ENCODE measurements around the gene TRIM47.
A peak's percentile ranks its signal among the peaks of the same experiment; 100 is the strongest.

The TRIM47 gene, protein sequence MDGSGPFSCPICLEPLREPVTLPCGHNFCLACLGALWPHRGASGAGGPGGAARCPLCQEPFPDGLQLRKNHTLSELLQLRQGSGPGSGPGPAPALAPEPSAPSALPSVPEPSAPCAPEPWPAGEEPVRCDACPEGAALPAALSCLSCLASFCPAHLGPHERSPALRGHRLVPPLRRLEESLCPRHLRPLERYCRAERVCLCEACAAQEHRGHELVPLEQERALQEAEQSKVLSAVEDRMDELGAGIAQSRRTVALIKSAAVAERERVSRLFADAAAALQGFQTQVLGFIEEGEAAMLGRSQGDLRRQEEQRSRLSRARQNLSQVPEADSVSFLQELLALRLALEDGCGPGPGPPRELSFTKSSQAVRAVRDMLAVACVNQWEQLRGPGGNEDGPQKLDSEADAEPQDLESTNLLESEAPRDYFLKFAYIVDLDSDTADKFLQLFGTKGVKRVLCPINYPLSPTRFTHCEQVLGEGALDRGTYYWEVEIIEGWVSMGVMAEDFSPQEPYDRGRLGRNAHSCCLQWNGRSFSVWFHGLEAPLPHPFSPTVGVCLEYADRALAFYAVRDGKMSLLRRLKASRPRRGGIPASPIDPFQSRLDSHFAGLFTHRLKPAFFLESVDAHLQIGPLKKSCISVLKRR

GRCh38 chr17:75878174-75878998, at the start of gene TRIM47:
TRIM47 (minus strand) TSS chr17:75878581; CDS start chr17:75878548, 33 bp downstream.
- DNase-seq (ENCODE audit: low read depth) = peak; percentile 69
- H3K9me3 ChIP-seq (ENCODE audit: control insufficient read depth, low read length) = no peaks in the 10 kb centered on the region
- peak within 1 kb of the TSS; percentile 93 for H3K9ac ChIP-seq (ENCODE audit: low read length)
- peaks cover 6% of the 10 kb centered on the region for H3K36me3 ChIP-seq (ENCODE audit: control insufficient read depth, insufficient read depth, low read length, severe bottlenecking)
- H3K4me3 ChIP-seq (ENCODE audit: low read length) = peak within 1 kb of the TSS; percentile 87
- peaks cover 31% of the 10 kb centered on the region for H3K4me1 ChIP-seq (ENCODE audit: control insufficient read depth, insufficient read depth, low read length)
- H3K27me3 ChIP-seq (replicated peaks; ENCODE audit: control insufficient read depth, insufficient read depth, low read length) = no peaks in the 10 kb centered on the region

- H3K4me1 ChIP-seq (ENCODE audit: control insufficient read depth, insufficient read depth, low read length) = no peaks in the 10 kb centered on the region
- H3K27me3 ChIP-seq (replicated peaks; ENCODE audit: control insufficient read depth, insufficient read depth, low read length) = no peaks in the 10 kb centered on the region
- H3K36me3 ChIP-seq (ENCODE audit: control insufficient read depth, insufficient read depth, low read length, severe bottlenecking) = peaks cover 12% of the 10 kb centered on the region
- H3K9me3 ChIP-seq (ENCODE audit: control insufficient read depth, low read length) = no peaks in the 10 kb centered on the region
- H3K4me3 ChIP-seq (ENCODE audit: low read length) = no peak overlapping the region
- DNase-seq (ENCODE audit: low read depth) = no peak
- H3K9ac ChIP-seq (ENCODE audit: low read length) = no peak overlapping the region
Observed at GRCh38 chr17:75927286-75927922, 49.0 kb upstream of the TRIM47 start.

GRCh38 chr17:75926456-75926855, 48.1 kb upstream of the TRIM47 start:
- no peak for DNase-seq (ENCODE audit: low read depth)
- Histone ChIP-seq H3K9me3 (ENCODE audit: control insufficient read depth, low read length) (no peaks in the 10 kb centered on the region), H3K9ac (ENCODE audit: low read length) (no peak overlapping the region), H3K4me1 (ENCODE audit: control insufficient read depth, insufficient read depth, low read length) (no peaks in the 10 kb centered on the region), H3K27me3 (replicated peaks; ENCODE audit: control insufficient read depth, insufficient read depth, low read length) (no peaks in the 10 kb centered on the region), H3K4me3 (ENCODE audit: low read length) (no peak overlapping the region), H3K36me3 (ENCODE audit: control insufficient read depth, insufficient read depth, low read length, severe bottlenecking) (peaks cover 12% of the 10 kb centered on the region)

DNA sequence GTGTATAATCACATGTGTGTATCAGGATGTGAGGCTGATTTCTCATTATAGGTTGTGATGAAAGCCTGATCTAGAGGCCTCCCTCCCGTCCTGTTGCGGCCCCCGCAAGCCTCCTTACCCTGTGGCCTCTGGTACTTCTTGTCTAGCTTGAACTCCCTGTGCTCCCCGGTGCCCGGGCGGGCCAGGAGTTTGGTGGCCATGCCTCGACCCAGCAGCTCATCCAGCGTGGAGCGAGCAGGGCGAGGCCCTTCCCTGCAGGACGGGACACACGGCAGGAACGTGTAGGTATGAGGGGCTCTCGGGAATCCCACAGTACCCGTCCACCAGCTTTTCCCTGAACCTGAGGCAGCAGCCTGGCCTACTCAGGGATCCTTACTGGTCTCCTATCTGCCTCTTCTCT, 47.5 kb upstream of the TRIM47 start:
- DNase-seq (ENCODE audit: low read depth) = no peak
- H3K4me1 ChIP-seq (ENCODE audit: control insufficient read depth, insufficient read depth, low read length) = no peaks in the 10 kb centered on the region
- no peaks in the 10 kb centered on the region for H3K27me3 ChIP-seq (replicated peaks; ENCODE audit: control insufficient read depth, insufficient read depth, low read length)
- no peak overlapping the region for H3K4me3 ChIP-seq (ENCODE audit: low read length)
- no peak overlapping the region for H3K9ac ChIP-seq (ENCODE audit: low read length)
- H3K9me3 ChIP-seq (ENCODE audit: control insufficient read depth, low read length) = no peaks in the 10 kb centered on the region
- H3K36me3 ChIP-seq (ENCODE audit: control insufficient read depth, insufficient read depth, low read length, severe bottlenecking) = peaks cover 12% of the 10 kb centered on the region

- no peak overlapping the region for H3K9ac ChIP-seq (ENCODE audit: low read length)
- H3K36me3 ChIP-seq (ENCODE audit: control insufficient read depth, insufficient read depth, low read length, severe bottlenecking) = peaks cover 12% of the 10 kb centered on the region
- no peak for DNase-seq (ENCODE audit: low read depth)
- H3K4me3 ChIP-seq (ENCODE audit: low read length) = no peak overlapping the region
- H3K27me3 ChIP-seq (replicated peaks; ENCODE audit: control insufficient read depth, insufficient read depth, low read length) = no peaks in the 10 kb centered on the region
- no peaks in the 10 kb centered on the region for H3K9me3 ChIP-seq (ENCODE audit: control insufficient read depth, low read length)
- H3K4me1 ChIP-seq (ENCODE audit: control insufficient read depth, insufficient read depth, low read length) = no peaks in the 10 kb centered on the region
Observed at GRCh38 chr17:75925103-75925502, 46.7 kb upstream of the TRIM47 start.

DNA sequence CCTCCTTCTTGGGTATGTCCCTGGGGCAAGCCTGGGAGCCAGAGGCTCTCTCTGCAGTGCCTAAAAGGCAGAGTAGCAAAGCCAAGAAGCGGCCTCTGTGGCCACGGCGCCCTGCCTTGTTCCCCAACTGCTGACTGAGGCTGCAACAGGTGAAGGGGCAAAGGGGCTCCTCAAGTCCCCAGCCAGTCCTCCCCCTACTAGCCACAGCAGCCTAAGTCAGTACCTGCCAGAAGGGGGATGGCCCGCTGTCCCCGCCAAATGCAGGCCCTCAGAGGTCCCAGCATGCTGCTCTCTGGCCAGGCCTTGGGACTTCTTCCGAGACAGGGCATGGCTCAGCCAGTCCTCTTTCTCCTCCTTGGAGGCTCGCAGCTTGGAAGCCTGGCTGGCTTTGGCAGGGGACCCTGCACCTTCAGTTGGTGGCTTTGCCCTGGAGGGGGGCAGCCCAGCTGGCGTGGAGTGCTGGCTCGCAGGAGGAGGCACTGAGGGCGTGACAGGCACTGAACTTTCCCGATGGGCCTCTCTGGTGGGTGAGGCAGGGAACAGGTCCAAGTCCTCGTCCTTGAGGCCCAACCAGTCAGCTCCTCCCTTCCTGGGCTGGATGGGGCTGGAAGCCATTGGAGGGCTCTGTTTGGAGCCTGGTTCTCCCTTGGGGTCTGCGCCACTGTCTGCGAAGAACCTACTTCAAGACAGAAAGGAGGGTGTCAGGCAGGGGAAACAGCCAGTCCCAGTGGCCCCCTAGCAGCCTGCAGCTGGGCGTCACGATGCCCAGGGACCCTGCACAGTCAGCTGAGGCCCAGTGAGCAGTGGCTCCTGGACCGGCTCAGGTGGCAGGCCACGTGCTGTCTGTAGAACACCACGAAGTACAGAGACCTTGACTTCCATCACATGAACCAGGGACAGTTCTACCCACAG, 44.8 kb upstream of the TRIM47 start:
- Histone ChIP-seq H3K4me3 (ENCODE audit: low read length) (no peak overlapping the region), H3K9me3 (ENCODE audit: control insufficient read depth, low read length) (no peaks in the 10 kb centered on the region), H3K4me1 (ENCODE audit: control insufficient read depth, insufficient read depth, low read length) (no peaks in the 10 kb centered on the region), H3K36me3 (ENCODE audit: control insufficient read depth, insufficient read depth, low read length, severe bottlenecking) (peaks cover 12% of the 10 kb centered on the region), H3K27me3 (replicated peaks; ENCODE audit: control insufficient read depth, insufficient read depth, low read length) (no peaks in the 10 kb centered on the region), H3K9ac (ENCODE audit: low read length) (no peak overlapping the region)
- DNase-seq (ENCODE audit: low read depth) = no peak

GRCh38 chr17:75922173-75922961, 44.0 kb upstream of the TRIM47 start:
- no peaks in the 10 kb centered on the region for H3K27me3 ChIP-seq (replicated peaks; ENCODE audit: control insufficient read depth, insufficient read depth, low read length)
- H3K4me3 ChIP-seq (ENCODE audit: low read length) = no peak overlapping the region
- H3K36me3 ChIP-seq (ENCODE audit: control insufficient read depth, insufficient read depth, low read length, severe bottlenecking) = peaks cover 12% of the 10 kb centered on the region
- H3K4me1 ChIP-seq (ENCODE audit: control insufficient read depth, insufficient read depth, low read length) = no peaks in the 10 kb centered on the region
- no peak for DNase-seq (ENCODE audit: low read depth)
- H3K9me3 ChIP-seq (ENCODE audit: control insufficient read depth, low read length) = no peaks in the 10 kb centered on the region
- no peak overlapping the region for H3K9ac ChIP-seq (ENCODE audit: low read length)

GRCh38 chr17:75921596-75921995, 43.2 kb upstream of the TRIM47 start:
- no peaks in the 10 kb centered on the region for H3K9me3 ChIP-seq (ENCODE audit: control insufficient read depth, low read length)
- peaks cover 8% of the 10 kb centered on the region for H3K36me3 ChIP-seq (ENCODE audit: control insufficient read depth, insufficient read depth, low read length, severe bottlenecking)
- DNase-seq (ENCODE audit: low read depth) = no peak
- no peak overlapping the region for H3K4me3 ChIP-seq (ENCODE audit: low read length)
- no peaks in the 10 kb centered on the region for H3K27me3 ChIP-seq (replicated peaks; ENCODE audit: control insufficient read depth, insufficient read depth, low read length)
- H3K9ac ChIP-seq (ENCODE audit: low read length) = no peak overlapping the region
- no peaks in the 10 kb centered on the region for H3K4me1 ChIP-seq (ENCODE audit: control insufficient read depth, insufficient read depth, low read length)

DNA sequence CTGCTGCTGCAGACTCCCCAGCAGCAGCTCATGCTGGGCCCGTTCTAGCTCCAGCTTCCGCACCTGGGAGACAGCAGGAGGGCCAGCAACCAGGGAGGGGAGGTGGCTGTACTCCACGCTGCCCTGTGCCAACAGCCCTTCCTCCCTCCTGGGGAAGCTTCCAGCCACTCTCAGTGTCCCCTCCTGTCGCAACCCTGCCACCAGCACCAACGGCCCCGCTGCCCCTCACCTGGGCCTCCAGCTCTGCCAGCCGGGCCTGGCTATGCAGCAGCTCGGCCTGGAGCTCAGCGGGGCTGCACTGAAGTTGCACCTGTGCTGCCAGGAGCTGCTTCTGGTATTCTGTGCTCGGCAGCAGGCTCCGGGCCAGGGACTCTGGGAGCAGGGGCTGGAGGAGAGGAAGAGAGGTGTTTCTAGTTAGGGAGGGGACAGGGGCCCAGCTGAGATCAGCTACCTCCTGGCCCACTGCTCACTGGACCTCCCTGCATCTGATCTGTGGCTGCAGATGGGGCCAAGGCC, 41.7 kb upstream of the TRIM47 start:
- no peaks in the 10 kb centered on the region for H3K9me3 ChIP-seq (ENCODE audit: control insufficient read depth, low read length)
- H3K4me1 ChIP-seq (ENCODE audit: control insufficient read depth, insufficient read depth, low read length) = no peaks in the 10 kb centered on the region
- no peak overlapping the region for H3K9ac ChIP-seq (ENCODE audit: low read length)
- H3K4me3 ChIP-seq (ENCODE audit: low read length) = no peak overlapping the region
- H3K36me3 ChIP-seq (ENCODE audit: control insufficient read depth, insufficient read depth, low read length, severe bottlenecking) = peaks cover 3% of the 10 kb centered on the region
- DNase-seq (ENCODE audit: low read depth) = no peak
- no peaks in the 10 kb centered on the region for H3K27me3 ChIP-seq (replicated peaks; ENCODE audit: control insufficient read depth, insufficient read depth, low read length)

Measured in adipocyte (in vitro differentiated cells).